K562 (cell line): ENCODE results near the gene TANGO6. TPM values are rescaled to one million over a fixed set of nuclear protein-coding genes. Genes with fewer than 3 reads are reported as not detected.

Experiments
- ARID3A ChIP-seq: IDR thresholded peaks from 2 replicates; pipeline ENCODE4 v1.6.1; 2012; ENCODE audit warnings: low read depth, low read length, improper control_type of control experiment, borderline replicate concordance
- ATF6 ChIP-seq: sonication (generic); formaldehyde crosslinking; IDR thresholded peaks from 2 replicates; pipeline ENCODE4 v1.4.0; 2020; ENCODE audit warnings: mild to moderate bottlenecking, missing genetic modification reagents
- E2F5 ChIP-seq: sonication (generic); formaldehyde crosslinking; IDR thresholded peaks from 2 replicates; pipeline ENCODE4 v1.8.0; 2022; ENCODE audit warnings: mild to moderate bottlenecking, missing genetic modification reagents
- KHSRP ChIP-seq: fragments of 450-650 bp; IDR thresholded peaks from 2 replicates; pipeline ENCODE4 v1.6.1; 2017
- MXD1 ChIP-seq: fragments of 250-450 bp; sonication (Bioruptor Pico); IDR thresholded peaks from 2 replicates; pipeline ENCODE4 v1.8.0; 2021; ENCODE audit warnings: borderline replicate concordance, mild to moderate bottlenecking, moderate library complexity; ENCODE audit not compliant: poor library complexity, severe bottlenecking
- PREB ChIP-seq: sonication (generic); formaldehyde crosslinking; IDR thresholded peaks from 2 replicates; pipeline ENCODE4 v1.8.1; 2023; ENCODE audit warnings: mild to moderate bottlenecking, missing genetic modification reagents
- PRMT5 ChIP-seq: sonication (generic); formaldehyde crosslinking; IDR thresholded peaks from 2 replicates; pipeline ENCODE4 v1.5.0; 2020; ENCODE audit warnings: missing genetic modification reagents
- REST ChIP-seq, 2 experiments: fragments of 450-650 bp; formaldehyde crosslinking in 1 of 2; IDR thresholded peaks; 2 replicates each; pipeline versions ENCODE4 v1.4.0 to v1.6.1; 2014 to 2020; ENCODE audit warnings: mild to moderate bottlenecking in 2 of 2, borderline replicate concordance in 1 of 2, low read depth in 1 of 2
- RFX1 ChIP-seq: fragments of 450-650 bp; IDR thresholded peaks from 2 replicates; pipeline ENCODE4 v1.6.1; 2016; ENCODE audit warnings: mild to moderate bottlenecking, moderate library complexity
- polyA plus RNA-seq, 8 experiments: library from polyadenylated mRNA; depleted of rRNA in 4 of 8; stranded (reverse) in 5 of 8; unstranded in 3 of 8; fragments of >200 nt; fragmentation: Nextera tagmentation in 2 of 8; fragmentation: Illumina TruSeq in 1 of 8; extraction: Ambion mirVana in 2 of 8; extraction: Trizol in 1 of 8; gene quantifications; 2 replicates each; pipeline versions ENCODE4 v1.2.1 to v1.2.3, GENCODE V29; 2011 to 2014; ENCODE audit warnings: inconsistent platforms in 1 of 8, missing spikeins in 1 of 8
- total RNA-seq, 7 experiments: library from RNA; depleted of rRNA in 6 of 7; stranded (reverse); fragments of >200 nt in 6 of 7; fragmentation: Illumina TruSeq in 2 of 7; extraction: Trizol in 2 of 7; gene quantifications; 2 replicates each; pipeline versions ENCODE4 v1.2.1 to v1.2.3, GENCODE V29; 2011 to 2021; ENCODE audit warnings: low replicate concordance in 1 of 7

Gene TANGO6
- total and polyA plus RNA-seq, 9 of the 15 experiments (the other 6 are each of a cell fraction or from before 2014, with no cell fraction given) = 1.6 to 15.2 (median 9.6) TPM

- TF ChIP-seq ARID3A (no peak), PREB (CRISPR knock-in tag) (no peak), E2F5 (CRISPR knock-in tag) (no peak), ATF6 (0 out of 2 replicates have a peak, but pooled peaks have one; percentile 24), RFX1 (no peak), KHSRP (no peak), REST (IDR thresholded peaks at IDR 0.05; ENCODE audit: borderline replicate concordance) (no peak), REST (CRISPR knock-in tag; IDR thresholded peaks at IDR 0.05; ENCODE audit: low read depth) (0 out of 2 replicates have a peak, but pooled peaks have one; percentile 20), MXD1 (CRISPR knock-in tag) (peak; percentile 97), PRMT5 (no peak)
These were observed 289.3 kb downstream of the TANGO6 start, which contains the start of the genes CHTF8 and UTP4 (continued) for GRCh38 chr16:69132424-69133252.
